ENCODE measurements around the gene BOLA2B. TPM values are rescaled to one million over a fixed set of nuclear protein-coding genes. Genes with fewer than 3 reads are reported as not detected.

The BOLA2B gene
- total and polyA plus RNA-seq, 2 experiments from 2014 or later = 350 to 659 TPM

GRCh38 chr16:30184891-30185682 is 8.4 kb downstream of the BOLA2B start:
- TF ChIP-seq POLR2AphosphoS5 (IDR thresholded peaks at IDR 0.05; ENCODE audit: low read depth) = no peak
- TF ChIP-seq CTCF (conservative IDR thresholded peaks at IDR 0.05; ENCODE audit: low read depth in 2 of 2) = no peak
- no peak for TF ChIP-seq NANOG (IDR thresholded peaks at IDR 0.05; ENCODE audit: borderline replicate concordance)
- TF ChIP-seq STAT1 (IDR thresholded peaks at IDR 0.05; ENCODE audit: unreplicated experiment) = no peak
- TF ChIP-seq CREB1 (CRISPR knock-in tag; IDR thresholded peaks at IDR 0.05; ENCODE audit: low read depth) = no peak
- TF ChIP-seq JUNB (IDR thresholded peaks at IDR 0.05; ENCODE audit: unreplicated experiment) = no peak
- no peak for TF ChIP-seq EZH2phosphoT487 (IDR thresholded peaks at IDR 0.05; ENCODE audit: unreplicated experiment)
- TF ChIP-seq ZNF331 (CRISPR knock-in tag; IDR thresholded peaks at IDR 0.05; ENCODE audit: low read depth) = no peak
- TF ChIP-seq REST (IDR thresholded peaks at IDR 0.05; ENCODE audit: unreplicated experiment) = no peak
- TF ChIP-seq ZNF114 (CRISPR knock-in tag; IDR thresholded peaks at IDR 0.05) = no peak
- no peak for TF ChIP-seq ETS1 (IDR thresholded peaks at IDR 0.05)
- no peak for TF ChIP-seq EZH2 (IDR thresholded peaks at IDR 0.05; ENCODE audit: low read depth, unreplicated experiment)
- TF ChIP-seq ZNF462 (CRISPR knock-in tag; IDR thresholded peaks at IDR 0.05) = no peak
- H3K4me1 Mint-ChIP-seq = peaks cover 15% of the 10 kb centered on the region

More at GRCh38 chr16:30184891-30185682, 8.4 kb downstream of the BOLA2B start:
- 0 out of 2 replicates have a peak, but pooled peaks cover 5% of the 10 kb centered on the region for H3F3A ChIP-seq (replicated peaks; ENCODE audit: low read depth)
- no peaks in the 10 kb centered on the region for H3K79me2 ChIP-seq (replicated peaks; ENCODE audit: insufficient read depth)
- Mint-ChIP-seq H3K27ac (no peak overlapping the region), H3K4me3 (no peak overlapping the region), H3K9me3 (no peaks in the 10 kb centered on the region), H3K36me3 (ENCODE audit: low read depth) (no peaks in the 10 kb centered on the region), H3K27me3 (ENCODE audit: insufficient read depth, low read depth, poor library complexity) (peaks cover 19% of the 10 kb centered on the region)
- H3K4me1 ChIP-seq (ENCODE audit: insufficient read depth) = peaks cover 4% of the 10 kb centered on the region; the same call in 1 of the 2 replicates
- H3K36me3 ChIP-seq (ENCODE audit: insufficient read depth) = no peaks in the 10 kb centered on the region
- no peaks in the 10 kb centered on the region for H4K20me1 ChIP-seq (replicated peaks; ENCODE audit: insufficient read depth)
- H2AFZ ChIP-seq = no peak overlapping the region
- H3K4me2 ChIP-seq = 0 out of 2 replicates have a peak overlapping the region, but pooled peaks have one; percentile 93
- H3K9me2 ChIP-seq (ENCODE audit: insufficient read depth) = no peaks in the 10 kb centered on the region
- no peak for ATAC-seq
- no peak for DNase-seq (ENCODE audit: low spot score)
- H3K27ac ChIP-seq (ENCODE audit: low read depth) = no peak overlapping the region
- no peak overlapping the region for H3K4me3 ChIP-seq
- peaks cover 14% of the 10 kb centered on the region; the same call in 1 of the 2 replicates for H3K27me3 ChIP-seq (ENCODE audit: insufficient read depth)

Measured in GM23338 (cell line).